Measurements from ENCODE around the gene PRKAR2A. TPM values are rescaled to one million over a fixed set of nuclear protein-coding genes. Genes with fewer than 3 reads are reported as not detected.

Gene PRKAR2A
- polyA plus RNA-seq, 1 of the 3 experiments (the other 2 are of a cell fraction) = 5.2 TPM

DNA sequence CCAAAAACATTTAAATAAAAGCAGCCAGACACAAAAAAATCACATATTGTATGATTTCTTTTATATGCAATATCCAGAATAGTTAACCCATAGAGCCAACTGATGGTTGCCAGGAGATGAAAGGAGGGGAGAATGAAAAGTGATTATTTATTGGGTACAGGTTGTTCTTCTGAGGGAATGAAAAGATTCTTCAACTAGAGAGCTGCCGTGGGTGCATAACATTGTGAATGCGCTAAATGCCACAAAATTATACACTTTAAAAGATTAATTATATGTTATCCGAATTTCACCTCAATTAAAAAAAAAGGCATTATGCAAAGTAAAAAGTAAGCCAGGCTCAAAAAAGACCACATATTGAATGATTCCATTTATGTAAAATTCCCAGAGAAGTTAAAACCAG lies 36.1 kb downstream of the PRKAR2A start:
- Histone ChIP-seq H4K20me1 (ENCODE audit: insufficient read depth) (peaks cover 6% of the 10 kb centered on the region; the same call in 1 of the 2 replicates), H3K4me2 (no peak overlapping the region), H3K27me3 (ENCODE audit: insufficient read depth) (no peaks in the 10 kb centered on the region), H3K4me3 (ENCODE audit: low read depth in 2 of 2, low read length in 1 of 2) (no peak overlapping the region), H3K27ac (ENCODE audit: low read depth in 2 of 2, low read length in 1 of 2) (no peak overlapping the region), H2AFZ (ENCODE audit: low read depth) (no peak overlapping the region), H3K4me1 (ENCODE audit: control insufficient read depth in 1 of 2, insufficient read depth in 2 of 2, low read depth in 1 of 2, low read length in 1 of 2) (no peaks in the 10 kb centered on the region), H3K9me3 (no peaks in the 10 kb centered on the region), H3F3A (replicated peaks; ENCODE audit: insufficient read depth) (peaks cover 4% of the 10 kb centered on the region), H3K36me3 (replicated peaks in 1 of 2; ENCODE audit: control insufficient read depth in 1 of 2, insufficient read depth in 2 of 2, low read length in 1 of 2) (no peaks in the 10 kb centered on the region), H3K9ac (no peak overlapping the region), H3K9me2 (no peaks in the 10 kb centered on the region), H3K79me2 (ENCODE audit: insufficient read depth) (peaks cover 29% of the 10 kb centered on the region)
- POLR2A ChIA-PET = no interaction called here
- CTCF ChIA-PET = interaction anchor here (1.4 kb wide), 1 partner anchor 11 kb away, joined by 5 read pairs; no protein-coding TSS in a partner anchor
- DNase-seq = no peak
- TF ChIP-seq MXI1 (IDR thresholded peaks at IDR 0.05; ENCODE audit: low read depth, low read length) (no peak), FOXJ3 (CRISPR knock-in tag; IDR thresholded peaks at IDR 0.05) (no peak), NRF1 (IDR thresholded peaks at IDR 0.05; ENCODE audit: low read depth, low read length) (no peak), GABPA (IDR thresholded peaks at IDR 0.05; ENCODE audit: low read depth) (no peak), SMC3 (IDR thresholded peaks at IDR 0.05; ENCODE audit: low read depth, low read length) (no peak), RFX5 (IDR thresholded peaks at IDR 0.05; ENCODE audit: low read length) (no peak), JUND (IDR thresholded peaks at IDR 0.05) (no peak), TEAD4 (IDR thresholded peaks at IDR 0.05; ENCODE audit: borderline replicate concordance, insufficient read depth) (no peak), TAF1 (IDR thresholded peaks at IDR 0.05; ENCODE audit: borderline replicate concordance, low read depth, low read length) (no peak), ELF1 (IDR thresholded peaks at IDR 0.05) (no peak), TCF12 (IDR thresholded peaks at IDR 0.05) (no peak), RCOR1 (IDR thresholded peaks at IDR 0.05; ENCODE audit: low read length) (no peak)
- TF ChIP-seq, protein P1, sequence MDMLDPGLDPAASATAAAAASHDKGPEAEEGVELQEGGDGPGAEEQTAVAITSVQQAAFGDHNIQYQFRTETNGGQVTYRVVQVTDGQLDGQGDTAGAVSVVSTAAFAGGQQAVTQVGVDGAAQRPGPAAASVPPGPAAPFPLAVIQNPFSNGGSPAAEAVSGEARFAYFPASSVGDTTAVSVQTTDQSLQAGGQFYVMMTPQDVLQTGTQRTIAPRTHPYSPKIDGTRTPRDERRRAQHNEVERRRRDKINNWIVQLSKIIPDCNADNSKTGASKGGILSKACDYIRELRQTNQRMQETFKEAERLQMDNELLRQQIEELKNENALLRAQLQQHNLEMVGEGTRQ (IDR thresholded peaks at IDR 0.05; ENCODE audit: borderline replicate concordance, low read depth, low read length) = no peak
- TF ChIP-seq, protein P2, sequence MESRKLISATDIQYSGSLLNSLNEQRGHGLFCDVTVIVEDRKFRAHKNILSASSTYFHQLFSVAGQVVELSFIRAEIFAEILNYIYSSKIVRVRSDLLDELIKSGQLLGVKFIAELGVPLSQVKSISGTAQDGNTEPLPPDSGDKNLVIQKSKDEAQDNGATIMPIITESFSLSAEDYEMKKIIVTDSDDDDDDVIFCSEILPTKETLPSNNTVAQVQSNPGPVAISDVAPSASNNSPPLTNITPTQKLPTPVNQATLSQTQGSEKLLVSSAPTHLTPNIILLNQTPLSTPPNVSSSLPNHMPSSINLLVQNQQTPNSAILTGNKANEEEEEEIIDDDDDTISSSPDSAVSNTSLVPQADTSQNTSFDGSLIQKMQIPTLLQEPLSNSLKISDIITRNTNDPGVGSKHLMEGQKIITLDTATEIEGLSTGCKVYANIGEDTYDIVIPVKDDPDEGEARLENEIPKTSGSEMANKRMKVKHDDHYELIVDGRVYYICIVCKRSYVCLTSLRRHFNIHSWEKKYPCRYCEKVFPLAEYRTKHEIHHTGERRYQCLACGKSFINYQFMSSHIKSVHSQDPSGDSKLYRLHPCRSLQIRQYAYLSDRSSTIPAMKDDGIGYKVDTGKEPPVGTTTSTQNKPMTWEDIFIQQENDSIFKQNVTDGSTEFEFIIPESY (IDR thresholded peaks at IDR 0.05; ENCODE audit: borderline replicate concordance, low read depth) = no peak
- TF ChIP-seq, protein P3, sequence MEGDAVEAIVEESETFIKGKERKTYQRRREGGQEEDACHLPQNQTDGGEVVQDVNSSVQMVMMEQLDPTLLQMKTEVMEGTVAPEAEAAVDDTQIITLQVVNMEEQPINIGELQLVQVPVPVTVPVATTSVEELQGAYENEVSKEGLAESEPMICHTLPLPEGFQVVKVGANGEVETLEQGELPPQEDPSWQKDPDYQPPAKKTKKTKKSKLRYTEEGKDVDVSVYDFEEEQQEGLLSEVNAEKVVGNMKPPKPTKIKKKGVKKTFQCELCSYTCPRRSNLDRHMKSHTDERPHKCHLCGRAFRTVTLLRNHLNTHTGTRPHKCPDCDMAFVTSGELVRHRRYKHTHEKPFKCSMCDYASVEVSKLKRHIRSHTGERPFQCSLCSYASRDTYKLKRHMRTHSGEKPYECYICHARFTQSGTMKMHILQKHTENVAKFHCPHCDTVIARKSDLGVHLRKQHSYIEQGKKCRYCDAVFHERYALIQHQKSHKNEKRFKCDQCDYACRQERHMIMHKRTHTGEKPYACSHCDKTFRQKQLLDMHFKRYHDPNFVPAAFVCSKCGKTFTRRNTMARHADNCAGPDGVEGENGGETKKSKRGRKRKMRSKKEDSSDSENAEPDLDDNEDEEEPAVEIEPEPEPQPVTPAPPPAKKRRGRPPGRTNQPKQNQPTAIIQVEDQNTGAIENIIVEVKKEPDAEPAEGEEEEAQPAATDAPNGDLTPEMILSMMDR (IDR thresholded peaks at IDR 0.05) = no peak
- TF ChIP-seq, protein P4, sequence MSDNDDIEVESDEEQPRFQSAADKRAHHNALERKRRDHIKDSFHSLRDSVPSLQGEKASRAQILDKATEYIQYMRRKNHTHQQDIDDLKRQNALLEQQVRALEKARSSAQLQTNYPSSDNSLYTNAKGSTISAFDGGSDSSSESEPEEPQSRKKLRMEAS (IDR thresholded peaks at IDR 0.05; ENCODE audit: low read depth) = no peak
- WGBS (ENCODE audit: low lambda C conversion rate) = 97% methylated on average over 3 of the region's 3 CpGs
